OCI-LY7 (cell line): ENCODE data around the gene RNF144B. TPM values are rescaled to one million over a fixed set of nuclear protein-coding genes. Genes with fewer than 3 reads are reported as not detected.

Experiments used
- BruUV-seq: library from RNA; stranded (reverse); fragments of 400-500 nt; replicated peaks from 2 replicates; lab custom pipeline; 2021; lab: Mats Ljungman, UMichigan
- CTCF ChIA-PET: fragments of 300-600 bp; sonication (Branson Sonifier 250); formaldehyde crosslinking; loops from one replicate; lab custom pipeline; 2022; ENCODE audit warnings: antibody characterized with exemption; ENCODE audit not compliant: unreplicated experiment; lab: Charles Lee
- POLR2A ChIA-PET: fragments of 300-600 bp; sonication (Branson Sonifier 250); formaldehyde crosslinking; loops from one replicate; lab custom pipeline; 2022; ENCODE audit warnings: antibody characterized with exemption; lab: Charles Lee
- DNase-seq: peaks from one replicate; pipeline ENCODE4 v3.0.0-alpha.2; 2015; ENCODE audit warnings: low spot score
- H2AFZ ChIP-seq: fragments of 200-600 bp; sonication (generic), shearing (Covaris generic); 2 replicates; pipeline ENCODE4 v1.6.1; 2014; ENCODE audit warnings: mild to moderate bottlenecking, antibody characterized with exemption, low read length, moderate library complexity
- H3K27ac ChIP-seq: fragments of 200-600 bp; sonication (generic); 2 replicates; pipeline ENCODE4 v1.5.1; 2014; ENCODE audit warnings: mixed run types, low read depth, mild to moderate bottlenecking, moderate library complexity, low read length, inconsistent platforms; ENCODE audit not compliant: poor library complexity, severe bottlenecking
- H3K36me3 ChIP-seq: fragments of 200-600 bp; sonication (generic); 2 replicates; pipeline ENCODE4 v1.6.1; 2014; ENCODE audit warnings: mild to moderate bottlenecking, antibody characterized with exemption, low read length, moderate library complexity, mixed read lengths; ENCODE audit not compliant: insufficient read depth
- H3K4me1 ChIP-seq: fragments of 200-600 bp; sonication (generic); 2 replicates; pipeline ENCODE4 v1.5.1; 2014; ENCODE audit warnings: mild to moderate bottlenecking, low read length; ENCODE audit not compliant: insufficient read depth, poor library complexity, severe bottlenecking
- H3K4me2 ChIP-seq: fragments of 200-600 bp; sonication (generic); 2 replicates; pipeline ENCODE4 v1.6.1; 2014; ENCODE audit warnings: mild to moderate bottlenecking, low read length
- H3K4me3 ChIP-seq: fragments of 200-600 bp; sonication (generic); 2 replicates; pipeline ENCODE4 v1.5.1; 2014; ENCODE audit warnings: mild to moderate bottlenecking, low read depth, low read length; ENCODE audit not compliant: poor library complexity, severe bottlenecking
- H3K79me2 ChIP-seq: fragments of 200-600 bp; sonication (generic); 2 replicates; pipeline ENCODE4 v1.6.1; 2016; ENCODE audit warnings: low read depth, mild to moderate bottlenecking, low read length, moderate library complexity, mixed read lengths; ENCODE audit not compliant: insufficient read depth
- H3K9me2 ChIP-seq: fragments of 200-600 bp; sonication (generic); 2 replicates; pipeline ENCODE4 v1.6.1; 2016; ENCODE audit warnings: mild to moderate bottlenecking, low read length, mixed read lengths; ENCODE audit not compliant: insufficient read depth
- H3K9me3 ChIP-seq: fragments of 200-600 bp; sonication (generic); 2 replicates; pipeline ENCODE4 v1.6.1; 2014; ENCODE audit warnings: mild to moderate bottlenecking, mixed run types, low read length, mixed read lengths
- H4K20me1 ChIP-seq: fragments of 200-600 bp; sonication (generic); 2 replicates; pipeline ENCODE4 v1.6.1; 2014; ENCODE audit warnings: mild to moderate bottlenecking, antibody characterized with exemption, low read length, moderate library complexity, mixed read lengths; ENCODE audit not compliant: insufficient read depth
- CTCF ChIP-seq: fragments of 200-600 bp; sonication (generic); conservative IDR thresholded peaks from 2 replicates; pipeline ENCODE4 v1.5.1; 2014; ENCODE audit warnings: mild to moderate bottlenecking, antibody characterized with exemption, low read length, moderate library complexity, mixed read lengths
- EZH2phosphoT487 ChIP-seq: fragments of 200-600 bp; sonication (generic); IDR thresholded peaks from 2 replicates; pipeline ENCODE4 v1.6.1; 2018; ENCODE audit warnings: low read depth, borderline replicate concordance, mild to moderate bottlenecking, mixed run types, antibody characterized with exemption, low read length, moderate library complexity, mixed read lengths
- intact Hi-C: fragments of 100-400 bp; cut with micrococcal nuclease; formaldehyde crosslinking; loops from one replicate; pipeline ENCODE4 v1.10.0; 2022; ENCODE audit not compliant: unreplicated experiment
- total RNA-seq, 2 experiments: library from RNA; depleted of rRNA in 1 of 2; stranded (reverse); fragments of >200 nt in 1 of 2; shearing (Covaris generic) in 1 of 2; gene quantifications; 2 replicates each; pipeline ENCODE4 v1.2.3, GENCODE V29; 2014 to 2022

Gene RNF144B
- total RNA-seq, 2 experiments from 2014 or later, result 83.4 to 151 TPM

DNA sequence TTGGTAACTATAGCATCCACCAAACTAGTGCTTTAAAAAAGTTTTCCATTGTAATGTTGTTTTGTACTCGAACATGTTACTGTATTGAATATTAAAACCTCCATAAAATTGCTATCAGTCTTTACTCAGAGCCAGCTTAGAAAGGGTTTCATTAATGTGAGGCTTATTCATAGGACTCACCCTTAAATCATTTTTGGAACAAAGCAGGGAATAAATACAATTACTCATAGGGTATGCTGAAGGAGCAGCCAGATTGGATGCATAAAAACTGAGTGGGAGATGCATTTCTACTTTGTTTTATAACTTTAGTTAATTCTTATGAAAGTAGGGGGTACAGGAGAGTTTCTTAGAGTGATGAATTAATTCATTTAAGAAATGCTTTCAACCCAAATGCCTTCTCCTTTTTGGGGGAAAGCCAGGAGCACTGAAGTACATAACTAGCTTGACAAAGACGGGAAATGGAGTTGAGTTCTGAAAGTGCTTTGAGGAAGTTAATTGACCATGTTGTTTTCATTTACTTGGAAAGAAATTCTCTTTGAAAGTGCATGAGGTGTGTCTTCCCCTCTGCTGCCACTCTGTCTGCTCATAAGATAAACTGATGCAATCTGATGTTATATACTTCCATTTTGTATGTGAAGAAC is 90.3 kb downstream of the RNF144B start:
- H3K36me3 ChIP-seq, result no peaks in the 10 kb centered on the region
- H4K20me1 ChIP-seq, result no peaks in the 10 kb centered on the region
- ChIA-PET CTCF (interaction anchor here (0.6 to 1.1 kb wide), 2 partner anchors 20 to 150 kb away, joined by 3 read pairs; no protein-coding TSS in a partner anchor), POLR2A (interaction anchor here (0.6 to 2.7 kb wide), 12 partner anchors 11 to 519 kb away, joined by 3 to 11 read pairs (median 3); no protein-coding TSS in a partner anchor)
- no peak for TF ChIP-seq CTCF
- TF ChIP-seq EZH2phosphoT487, result no peak
- H3K4me3 ChIP-seq, result no peak overlapping the region
- no peaks in the 10 kb centered on the region for H3K79me2 ChIP-seq
- DNase-seq, result peak; percentile 70
- H3K4me2 ChIP-seq, result peak overlapping the region; percentile 1
- H3K4me1 ChIP-seq, result peaks cover 23% of the 10 kb centered on the region
- no peak overlapping the region for H2AFZ ChIP-seq
- TSS peak; percentile 0 for BruUV-seq
- H3K9me3 ChIP-seq, result no peaks in the 10 kb centered on the region
- no peaks in the 10 kb centered on the region; the same call in 1 of the 2 replicates for H3K9me2 ChIP-seq
- intact Hi-C loops, result no loop called here
- no peak overlapping the region for H3K27ac ChIP-seq

GRCh38 chr6:18478610-18479009 is 91.5 kb downstream of the RNF144B start:
- no peak overlapping the region for H3K27ac ChIP-seq
- POLR2A ChIA-PET, result interaction anchor here (2.7 kb wide), 1 partner anchor 10 kb away, joined by 11 read pairs; no protein-coding TSS in a partner anchor
- no peak overlapping the region for H2AFZ ChIP-seq
- no peak overlapping the region for H3K4me3 ChIP-seq
- intact Hi-C loops, result no loop called here
- TF ChIP-seq EZH2phosphoT487 (no peak), CTCF (no peak)
- H4K20me1 ChIP-seq, result no peaks in the 10 kb centered on the region
- H3K36me3 ChIP-seq, result no peaks in the 10 kb centered on the region
- no TSS peak for BruUV-seq
- peaks cover 23% of the 10 kb centered on the region for H3K4me1 ChIP-seq
- H3K4me2 ChIP-seq, result no peak overlapping the region
- DNase-seq, result no peak
- CTCF ChIA-PET, result no interaction called here
- no peaks in the 10 kb centered on the region for H3K9me3 ChIP-seq
- H3K9me2 ChIP-seq, result no peaks in the 10 kb centered on the region; the same call in 1 of the 2 replicates
- no peaks in the 10 kb centered on the region for H3K79me2 ChIP-seq

GRCh38 chr6:18481870-18482269 is 94.7 kb downstream of the RNF144B start:
- Histone ChIP-seq H3K36me3 (no peaks in the 10 kb centered on the region), H3K79me2 (no peaks in the 10 kb centered on the region), H4K20me1 (no peaks in the 10 kb centered on the region), H3K4me1 (peaks cover 13% of the 10 kb centered on the region), H3K9me3 (no peaks in the 10 kb centered on the region), H3K27ac (no peak overlapping the region), H2AFZ (no peak overlapping the region), H3K9me2 (no peaks in the 10 kb centered on the region; the same call in 1 of the 2 replicates), H3K4me3 (no peak overlapping the region), H3K4me2 (no peak overlapping the region)
- POLR2A ChIA-PET, result interaction anchor here (0.7 to 1.2 kb wide), 5 partner anchors 10 to 275 kb away, joined by 3 to 4 read pairs (median 3); no protein-coding TSS in a partner anchor
- no peak for TF ChIP-seq EZH2phosphoT487
- TF ChIP-seq CTCF, result no peak
- CTCF ChIA-PET, result no interaction called here
- BruUV-seq, result no TSS peak
- intact Hi-C loops, result no loop called here
- no peak for DNase-seq
